K562 (cell line): ENCODE results near the gene FBXO15.

Experiments used
- JUND ChIP-seq, 2 experiments: IDR thresholded peaks; 2 replicates in 1 of 2; 3 replicates in 1 of 2; pipeline ENCODE4 v1.6.1; 2011; ENCODE audit warnings: borderline replicate concordance in 2 of 2, low read depth in 2 of 2, low read length in 2 of 2, improper control_type of control experiment in 1 of 2, missing biosample characterization in 1 of 2, missing genetic modification characterization in 1 of 2, missing genetic modification reagents in 1 of 2
- LEF1 ChIP-seq: fragments of 450-650 bp; IDR thresholded peaks from 2 replicates; pipeline ENCODE4 v1.6.1; 2016; ENCODE audit warnings: mild to moderate bottlenecking
- MCM5 ChIP-seq: fragments of 450-650 bp; IDR thresholded peaks from 2 replicates; pipeline ENCODE4 v1.6.1; 2016; ENCODE audit warnings: low read depth
- POLR2H ChIP-seq: IDR thresholded peaks from 2 replicates; pipeline ENCODE4 v1.6.1; 2016; ENCODE audit warnings: missing genetic modification characterization, low read depth, mild to moderate bottlenecking, control low read depth, missing compliant biosample characterization, moderate library complexity
- RBM22 ChIP-seq: fragments of 200-400 bp; formaldehyde crosslinking; IDR thresholded peaks from 2 replicates; pipeline ENCODE4 v1.6.1; 2018; ENCODE audit warnings: low read length, low read depth; ENCODE audit not compliant: poor library complexity, severe bottlenecking
- U2AF2 ChIP-seq: fragments of 200-400 bp; formaldehyde crosslinking; optimal IDR thresholded peaks from 2 replicates; pipeline ENCODE3; 2017; ENCODE audit warnings: low read depth, mild to moderate bottlenecking, low read length
- ZBTB7A ChIP-seq: IDR thresholded peaks from 2 replicates; pipeline ENCODE4 v1.6.1; 2011; ENCODE audit warnings: low read depth, mild to moderate bottlenecking, low read length, moderate library complexity, borderline replicate concordance; ENCODE audit not compliant: control insufficient read depth
- ZNF830 ChIP-seq: fragments of 250-450 bp; sonication (Bioruptor Pico); IDR thresholded peaks from 2 replicates; pipeline ENCODE4 v1.5.0; 2021; ENCODE audit warnings: mild to moderate bottlenecking
- TF ChIP-seq, protein P1 (sequence below): fragments of 250-450 bp; sonication (Bioruptor Pico); IDR thresholded peaks from 2 replicates; pipeline ENCODE4 v1.5.0; 2020; ENCODE audit warnings: mild to moderate bottlenecking, borderline replicate concordance

DNA sequence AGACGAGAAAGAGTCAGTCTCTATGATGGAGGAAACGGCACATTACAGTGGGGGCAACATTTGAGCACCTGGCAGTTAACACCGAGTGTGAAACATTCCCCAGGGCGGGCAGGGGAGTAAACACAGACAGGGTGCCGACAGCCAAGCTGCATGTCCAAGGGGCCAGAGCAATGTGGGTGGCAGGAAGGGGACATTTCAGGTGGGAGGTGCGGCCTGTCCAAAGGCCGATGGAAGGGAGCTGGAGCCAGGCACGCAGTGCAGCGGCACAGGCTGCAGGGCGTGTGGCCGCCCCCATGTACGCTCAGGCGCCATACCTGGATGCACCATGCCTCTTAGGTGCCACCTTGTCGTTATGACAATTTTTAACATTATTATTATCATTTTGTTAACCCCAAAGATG lies 43.9 kb upstream of the FBXO15 start:
- TF ChIP-seq U2AF2, result no peak
- no peak for TF ChIP-seq ZBTB7A
- TF ChIP-seq ZNF830 (CRISPR knock-in tag), result no peak
- TF ChIP-seq, protein P1, sequence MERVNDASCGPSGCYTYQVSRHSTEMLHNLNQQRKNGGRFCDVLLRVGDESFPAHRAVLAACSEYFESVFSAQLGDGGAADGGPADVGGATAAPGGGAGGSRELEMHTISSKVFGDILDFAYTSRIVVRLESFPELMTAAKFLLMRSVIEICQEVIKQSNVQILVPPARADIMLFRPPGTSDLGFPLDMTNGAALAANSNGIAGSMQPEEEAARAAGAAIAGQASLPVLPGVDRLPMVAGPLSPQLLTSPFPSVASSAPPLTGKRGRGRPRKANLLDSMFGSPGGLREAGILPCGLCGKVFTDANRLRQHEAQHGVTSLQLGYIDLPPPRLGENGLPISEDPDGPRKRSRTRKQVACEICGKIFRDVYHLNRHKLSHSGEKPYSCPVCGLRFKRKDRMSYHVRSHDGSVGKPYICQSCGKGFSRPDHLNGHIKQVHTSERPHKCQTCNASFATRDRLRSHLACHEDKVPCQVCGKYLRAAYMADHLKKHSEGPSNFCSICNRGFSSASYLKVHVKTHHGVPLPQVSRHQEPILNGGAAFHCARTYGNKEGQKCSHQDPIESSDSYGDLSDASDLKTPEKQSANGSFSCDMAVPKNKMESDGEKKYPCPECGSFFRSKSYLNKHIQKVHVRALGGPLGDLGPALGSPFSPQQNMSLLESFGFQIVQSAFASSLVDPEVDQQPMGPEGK (CRISPR knock-in tag), result no peak
- TF ChIP-seq POLR2H, result no peak
- no peak for TF ChIP-seq JUND (IDR thresholded peaks at IDR 0.05; ENCODE audit: borderline replicate concordance, low read depth, low read length)
- TF ChIP-seq JUND (tag; IDR thresholded peaks at IDR 0.05; ENCODE audit: borderline replicate concordance, low read depth, low read length), result no peak
- TF ChIP-seq RBM22, result no peak
- no peak for TF ChIP-seq MCM5
- TF ChIP-seq LEF1, result no peak
